GM12878 (cell line): ENCODE data around the gene IGSF8. TPM values are rescaled to one million over a fixed set of nuclear protein-coding genes. Genes with fewer than 3 reads are reported as not detected.

ENCODE experiments used
- ATAC-seq: fragments of 200-7000 bp; cut with Tn5 transposase; 3 replicates; pipeline ENCODE4 v1.9.1; 2020; ENCODE audit warnings: mild to moderate bottlenecking, moderate library complexity
- BruUV-seq: library from RNA; stranded (reverse); fragments of 400-500 nt; replicated peaks from 2 replicates; lab custom pipeline; 2021; lab: Mats Ljungman, UMichigan
- CTCF ChIA-PET: fragments of 300-600 bp; sonication (Branson Sonifier 250); formaldehyde crosslinking; extraction: SDS; loops from one replicate; lab custom pipeline; 2021; ENCODE audit warnings: inconsistent platforms; lab: Yijun Ruan, JAX
- POLR2A ChIA-PET: fragments of 350-600 bp; formaldehyde crosslinking; extraction: SDS; loops from one replicate; lab custom pipeline; 2021; ENCODE audit warnings: inconsistent platforms; lab: Charles Lee
- RAD21 ChIA-PET: fragments of 300-600 bp; sonication (Branson Sonifier 250); formaldehyde crosslinking; loops from one replicate; lab custom pipeline; 2023; ENCODE audit warnings: antibody characterized with exemption; ENCODE audit not compliant: unreplicated experiment; lab: Charles Lee
- SMC1A ChIA-PET: fragments of 300-600 bp; sonication (Branson Sonifier 250); formaldehyde crosslinking; loops from one replicate; lab custom pipeline; 2023; ENCODE audit not compliant: unreplicated experiment, uncharacterized antibody; lab: Charles Lee
- DNase-seq: peaks from one replicate; pipeline ENCODE4 v3.0.0-alpha.2; 2011; ENCODE audit warnings: low read depth, low spot score
- FAIRE-seq: peaks from 3 replicates; lab custom pipeline; 2011; peaks lifted over from hg19 to GRCh38; lab: Jason Lieb, UNC
- H2AFZ ChIP-seq: 2 replicates; pipeline ENCODE4 v1.6.0; 2011; ENCODE audit warnings: low read depth, low read length, control low read depth; ENCODE audit not compliant: control insufficient read depth
- H3K27ac ChIP-seq: 2 replicates; pipeline ENCODE4 v1.5.1; 2011; ENCODE audit warnings: control low read depth; ENCODE audit not compliant: control insufficient read depth, insufficient read depth
- H3K27me3 ChIP-seq, 2 experiments: replicated peaks in 1 of 2; 2 replicates each; pipeline versions ENCODE4 v1.6.0 to v1.6.1; 2011; ENCODE audit warnings: low read length in 1 of 2; ENCODE audit not compliant: control insufficient read depth in 2 of 2, insufficient read depth in 2 of 2
- H3K36me3 ChIP-seq, 2 experiments: 2 replicates each; pipeline ENCODE4 v1.5.1; 2011; ENCODE audit warnings: low read length in 1 of 2; ENCODE audit not compliant: control insufficient read depth in 2 of 2, insufficient read depth in 2 of 2
- H3K4me1 ChIP-seq: 2 replicates; pipeline ENCODE4 v1.6.1; 2011; ENCODE audit warnings: mild to moderate bottlenecking, low read length, moderate library complexity, mixed read lengths; ENCODE audit not compliant: control insufficient read depth, insufficient read depth
- H3K4me2 ChIP-seq: 2 replicates; pipeline ENCODE4 v1.6.0; 2011; ENCODE audit warnings: control low read depth; ENCODE audit not compliant: control insufficient read depth, insufficient read depth
- H3K4me3 ChIP-seq: fragments of 200-600 bp; sonication (generic); 2 replicates; pipeline ENCODE4 v1.5.1; 2016
- H3K79me2 ChIP-seq: 2 replicates; pipeline ENCODE4 v1.6.0; 2011; ENCODE audit warnings: low read length; ENCODE audit not compliant: control insufficient read depth, insufficient read depth
- H3K9ac ChIP-seq: 2 replicates; pipeline ENCODE4 v1.8.0; 2011; ENCODE audit warnings: low read length, control low read depth, mixed read lengths; ENCODE audit not compliant: control insufficient read depth, insufficient read depth
- H3K9me3 ChIP-seq: replicated peaks from 3 replicates; pipeline ENCODE4 v1.5.1; 2011; ENCODE audit warnings: mild to moderate bottlenecking, low read length; ENCODE audit not compliant: control insufficient read depth, insufficient read depth
- H4K20me1 ChIP-seq: 2 replicates; pipeline ENCODE4 v1.6.0; 2011; ENCODE audit not compliant: control insufficient read depth, insufficient read depth
- ATF7 ChIP-seq: fragments of 450-650 bp; IDR thresholded peaks from 2 replicates; pipeline ENCODE4 v1.6.1; 2016; ENCODE audit warnings: low read depth, mild to moderate bottlenecking
- BACH1 ChIP-seq: fragments of 450-650 bp; IDR thresholded peaks from 2 replicates; pipeline ENCODE4 v1.6.1; 2017; ENCODE audit warnings: mild to moderate bottlenecking, borderline replicate concordance
- GABPA ChIP-seq: IDR thresholded peaks from 2 replicates; pipeline ENCODE4 v1.6.1; 2014; ENCODE audit warnings: antibody characterized with exemption, low read depth, mild to moderate bottlenecking, inconsistent platforms
- MTA3 ChIP-seq: IDR thresholded peaks from 2 replicates; pipeline ENCODE4 v1.6.1; 2012; ENCODE audit warnings: low read length, inconsistent platforms, borderline replicate concordance
- MYB ChIP-seq: fragments of 150-350 bp; IDR thresholded peaks from 2 replicates; pipeline ENCODE4 v1.6.1; 2014; ENCODE audit warnings: mild to moderate bottlenecking, low read depth, low read length, borderline replicate concordance
- NR2C1 ChIP-seq: fragments of 450-650 bp; IDR thresholded peaks from 2 replicates; pipeline ENCODE4 v1.6.1; 2017; ENCODE audit warnings: antibody characterized with exemption, mild to moderate bottlenecking, moderate library complexity
- PAX8 ChIP-seq: fragments of 450-650 bp; IDR thresholded peaks from 2 replicates; pipeline ENCODE4 v1.6.1; 2017; ENCODE audit warnings: mild to moderate bottlenecking, moderate library complexity
- POLR2AphosphoS2 ChIP-seq: IDR thresholded peaks from 2 replicates; pipeline ENCODE4 v1.6.1; 2011; ENCODE audit warnings: low read depth, mild to moderate bottlenecking, low read length, improper control_type of control experiment, moderate library complexity
- RAD51 ChIP-seq: fragments of 450-650 bp; IDR thresholded peaks from 2 replicates; pipeline ENCODE4 v1.6.1; 2016; ENCODE audit warnings: moderate library complexity, mild to moderate bottlenecking, inconsistent platforms
- RELB ChIP-seq: fragments of 450-650 bp; IDR thresholded peaks from 2 replicates; pipeline ENCODE4 v1.6.1; 2017; ENCODE audit warnings: low read depth, mild to moderate bottlenecking, moderate library complexity
- SREBF1 ChIP-seq: IDR thresholded peaks from 2 replicates; pipeline ENCODE4 v1.6.1; 2012; ENCODE audit warnings: mild to moderate bottlenecking, low read length
- SREBF2 ChIP-seq: IDR thresholded peaks from 2 replicates; pipeline ENCODE4 v1.6.1; 2012; ENCODE audit warnings: mild to moderate bottlenecking, low read length
- WRNIP1 ChIP-seq: IDR thresholded peaks from 2 replicates; pipeline ENCODE4 v1.6.1; 2011; ENCODE audit warnings: low read depth, low read length, improper control_type of control experiment, borderline replicate concordance
- WGBS: methylation state at CpG from one replicate; pipeline ENCODE4 v1.1.6; 2016; ENCODE audit warnings: low lambda C conversion rate; ENCODE audit not compliant: insufficient replicate concordance, insufficient coverage; ENCODE audit errors: missing lambda C conversion rate; 5-methylcytosine and 5-hydroxymethylcytosine counted together
- in situ Hi-C: fragments of 300-500 bp; cut with MboI; formaldehyde crosslinking; loops from 9 replicates; pipeline ENCODE4 v1.14.3; 2018; ENCODE audit warnings: mixed read lengths
- intact Hi-C: fragments of 100-400 bp; cut with micrococcal nuclease; formaldehyde crosslinking; loops from one replicate; pipeline ENCODE4 v1.14.2; 2022; ENCODE audit not compliant: unreplicated experiment
- polyA plus RNA-seq, 11 experiments: library from polyadenylated mRNA; depleted of rRNA in 4 of 11; unstranded in 6 of 11; stranded (reverse) in 5 of 11; fragments of >200 nt; fragmentation: Nextera tagmentation in 4 of 11; fragmentation: Illumina TruSeq in 1 of 11; extraction: Ambion mirVana in 4 of 11; extraction: Trizol in 1 of 11; gene quantifications; 1 replicate in 1 of 11; 2 replicates in 10 of 11; pipeline versions ENCODE4 v1.2.1 to v1.2.3, GENCODE V29; 2011 to 2016; ENCODE audit warnings: inconsistent platforms in 2 of 11, missing spikeins in 2 of 11, low read depth in 1 of 11
- total RNA-seq, 4 experiments: library from RNA; depleted of rRNA in 3 of 4; stranded (reverse); fragments of >200 nt in 3 of 4; fragmentation: Illumina TruSeq in 1 of 4; extraction: Trizol in 1 of 4; gene quantifications; 2 replicates each; pipeline versions ENCODE4 v1.2.1 to v1.2.3, GENCODE V29; 2013 to 2021
- TF ChIP-seq, protein P1 (sequence below): IDR thresholded peaks from 2 replicates; pipeline ENCODE4 v1.6.1; 2012; ENCODE audit warnings: mild to moderate bottlenecking, low read depth, low read length

The IGSF8 gene
- total and polyA plus RNA-seq, 10 of the 15 experiments (the other 5 are each of a cell fraction or from before 2014, with no cell fraction given): 0.64 to 24.7 (median 13.9) TPM

- POLR2A ChIA-PET: no interaction called here
Measured at GRCh38 chr1:160082487-160082886, 15.9 kb downstream of the IGSF8 start.

DNA sequence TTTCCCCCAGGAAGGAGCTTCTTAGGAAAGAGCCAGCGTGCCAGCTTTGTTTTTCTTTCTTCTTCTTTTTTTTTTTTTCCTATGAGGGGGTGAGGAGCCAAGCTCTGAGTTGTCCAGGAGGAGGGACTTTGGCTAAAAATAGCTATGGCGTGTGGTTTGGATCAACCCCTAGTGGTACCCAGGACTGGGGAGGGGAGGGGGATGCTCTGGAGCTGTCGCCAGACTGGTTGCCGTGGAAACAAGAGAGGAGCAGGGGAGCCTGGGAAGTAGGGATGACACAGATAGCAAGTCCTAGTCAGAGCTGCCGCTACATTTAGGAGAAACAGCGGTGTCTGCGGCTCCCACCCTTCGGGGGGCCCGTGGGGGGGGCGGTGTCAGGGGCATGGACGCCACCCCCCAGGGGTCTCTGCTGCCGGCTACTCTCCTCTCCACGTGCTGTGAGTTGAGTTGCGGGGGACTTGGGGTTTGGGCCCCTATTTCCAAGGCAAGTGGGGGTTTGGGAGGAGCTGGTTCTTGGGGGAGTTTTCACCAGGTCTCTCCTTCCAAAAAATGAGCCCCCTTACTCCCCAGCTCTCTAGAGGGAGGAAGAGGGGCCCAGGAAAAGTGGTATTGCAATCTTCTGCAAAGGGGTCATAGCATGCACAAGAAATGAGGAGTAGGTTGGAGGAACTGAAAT, 17.0 kb downstream of the IGSF8 start, which contains the start of gene KCNJ9:
Gene KCNJ9 (plus strand): TSS at position 278 of the 676 bp plus-strand sequence. CDS start 2,493 bp downstream, outside the sequence.
- H3K4me2 ChIP-seq: no peak within 1 kb of the TSS
- no peaks in the 10 kb centered on the region for H4K20me1 ChIP-seq
- no peak within 1 kb of the TSS for H3K4me3 ChIP-seq
- intact Hi-C loops: no loop called here
- 4% methylated on average over 10 of the region's 14 CpGs for WGBS
- ChIA-PET CTCF (interaction anchor here (0.7 to 49.8 kb wide), 7 partner anchors 3 to 1117 kb away, joined by 3 to 1035 read pairs (median 4); partner anchors contain the start of genes IGSF8, KCNJ10 and KCNJ9), RAD21 (interaction anchor here (0.9 to 4.9 kb wide), 4 partner anchors 17 to 35 kb away, joined by 3 to 50 read pairs (median 4); partner anchors contain the start of gene IGSF8), SMC1A (interaction anchor here (0.6 to 8.9 kb wide), 5 partner anchors 24 to 295 kb away, joined by 3 to 89 read pairs (median 3); no protein-coding TSS in a partner anchor), POLR2A (interaction anchor here (0.6 kb wide), 1 partner anchor 27 kb away, joined by 3 read pairs; no protein-coding TSS in a partner anchor)
- no peaks in the 10 kb centered on the region for H3K9me3 ChIP-seq
- DNase-seq (no peak), ATAC-seq (no peak), FAIRE-seq (no peak)
- no peaks in the 10 kb centered on the region for H3K79me2 ChIP-seq
- BruUV-seq: no TSS peak
- H3K27me3 ChIP-seq: peaks cover 0 to 2% of the 10 kb centered on the region in 2 experiments; a peak in 3 of 4 replicates
- H3K4me1 ChIP-seq: no peaks in the 10 kb centered on the region; the same call in 1 of the 2 replicates
- no peak within 1 kb of the TSS for H3K9ac ChIP-seq
- in situ Hi-C loops: no loop called here
- H2AFZ ChIP-seq: no peak within 1 kb of the TSS
- no peak within 1 kb of the TSS for H3K27ac ChIP-seq
- no peaks in the 10 kb centered on the region for H3K36me3 ChIP-seq
- no peak for TF ChIP-seq SREBF2
- TF ChIP-seq PAX8: no peak
- TF ChIP-seq, protein P1, sequence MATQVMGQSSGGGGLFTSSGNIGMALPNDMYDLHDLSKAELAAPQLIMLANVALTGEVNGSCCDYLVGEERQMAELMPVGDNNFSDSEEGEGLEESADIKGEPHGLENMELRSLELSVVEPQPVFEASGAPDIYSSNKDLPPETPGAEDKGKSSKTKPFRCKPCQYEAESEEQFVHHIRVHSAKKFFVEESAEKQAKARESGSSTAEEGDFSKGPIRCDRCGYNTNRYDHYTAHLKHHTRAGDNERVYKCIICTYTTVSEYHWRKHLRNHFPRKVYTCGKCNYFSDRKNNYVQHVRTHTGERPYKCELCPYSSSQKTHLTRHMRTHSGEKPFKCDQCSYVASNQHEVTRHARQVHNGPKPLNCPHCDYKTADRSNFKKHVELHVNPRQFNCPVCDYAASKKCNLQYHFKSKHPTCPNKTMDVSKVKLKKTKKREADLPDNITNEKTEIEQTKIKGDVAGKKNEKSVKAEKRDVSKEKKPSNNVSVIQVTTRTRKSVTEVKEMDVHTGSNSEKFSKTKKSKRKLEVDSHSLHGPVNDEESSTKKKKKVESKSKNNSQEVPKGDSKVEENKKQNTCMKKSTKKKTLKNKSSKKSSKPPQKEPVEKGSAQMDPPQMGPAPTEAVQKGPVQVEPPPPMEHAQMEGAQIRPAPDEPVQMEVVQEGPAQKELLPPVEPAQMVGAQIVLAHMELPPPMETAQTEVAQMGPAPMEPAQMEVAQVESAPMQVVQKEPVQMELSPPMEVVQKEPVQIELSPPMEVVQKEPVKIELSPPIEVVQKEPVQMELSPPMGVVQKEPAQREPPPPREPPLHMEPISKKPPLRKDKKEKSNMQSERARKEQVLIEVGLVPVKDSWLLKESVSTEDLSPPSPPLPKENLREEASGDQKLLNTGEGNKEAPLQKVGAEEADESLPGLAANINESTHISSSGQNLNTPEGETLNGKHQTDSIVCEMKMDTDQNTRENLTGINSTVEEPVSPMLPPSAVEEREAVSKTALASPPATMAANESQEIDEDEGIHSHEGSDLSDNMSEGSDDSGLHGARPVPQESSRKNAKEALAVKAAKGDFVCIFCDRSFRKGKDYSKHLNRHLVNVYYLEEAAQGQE: no peak
- no peak for TF ChIP-seq GABPA
- TF ChIP-seq BACH1: no peak
- no peak for TF ChIP-seq RELB
- TF ChIP-seq ATF7: no peak
- TF ChIP-seq WRNIP1: no peak
- TF ChIP-seq MYB: no peak

More at GRCh38 chr1:160082487-160082886, 15.9 kb downstream of the IGSF8 start:
- ChIA-PET CTCF (interaction anchor here (0.9 to 49.8 kb wide), 4 partner anchors 2 to 294 kb away, joined by 4 to 1035 read pairs (median 542); partner anchors contain the start of genes IGSF8, KCNJ10 and KCNJ9), SMC1A (interaction anchor here (8.9 kb wide), 1 partner anchor 36 kb away, joined by 89 read pairs; no protein-coding TSS in a partner anchor), RAD21 (no interaction called here)
- Histone ChIP-seq H3K4me2 (no peak overlapping the region), H2AFZ (no peak overlapping the region), H3K27me3 (peaks cover 0 to 2% of the 10 kb centered on the region in 2 experiments; a peak in 3 of 4 replicates), H3K4me1 (no peaks in the 10 kb centered on the region; the same call in 1 of the 2 replicates), H4K20me1 (no peaks in the 10 kb centered on the region), H3K27ac (no peak overlapping the region), H3K36me3 (no peaks in the 10 kb centered on the region; a peak in 1 of 4 replicates), H3K79me2 (no peaks in the 10 kb centered on the region), H3K9me3 (no peaks in the 10 kb centered on the region), H3K9ac (no peak overlapping the region), H3K4me3 (no peak overlapping the region)
- BruUV-seq: no TSS peak
- DNase-seq: no peak
- intact Hi-C loops: no loop called here
- ATAC-seq: no peak
- no peak for FAIRE-seq
- 0% methylated on average over 2 of the region's 2 CpGs for WGBS
- TF ChIP-seq POLR2AphosphoS2 (no peak), PAX8 (no peak), SREBF1 (no peak), RAD51 (no peak), MTA3 (no peak), NR2C1 (no peak)
- in situ Hi-C loops: no loop called here
